K562 (cell line): Measurements from ENCODE around the gene RHEBL1. TPM values are rescaled to one million over a fixed set of nuclear protein-coding genes. Genes with fewer than 3 reads are reported as not detected.
A peak's percentile ranks its signal among the peaks of the same experiment; 100 is the strongest.

Experiments used
- ASH1L ChIP-seq: fragments of 450-650 bp; IDR thresholded peaks from 2 replicates; pipeline ENCODE4 v1.6.1; 2018; ENCODE audit warnings: borderline replicate concordance, mild to moderate bottlenecking, low read depth; ENCODE audit not compliant: partially characterized antibody
- ATF3 ChIP-seq, 2 experiments: fragments of 450-650 bp in 1 of 2; sonication (generic) in 1 of 2; formaldehyde crosslinking in 1 of 2; IDR thresholded peaks in 1 of 2; conservative IDR thresholded peaks in 1 of 2; 2 replicates each; pipeline versions ENCODE4 v1.6.1 to v1.8.1; 2016 to 2023; ENCODE audit warnings: mild to moderate bottlenecking in 2 of 2, moderate library complexity in 2 of 2, inconsistent platforms in 1 of 2, missing genetic modification reagents in 1 of 2
- CBX3 ChIP-seq, 2 experiments: IDR thresholded peaks; 1 replicate in 1 of 2; 2 replicates in 1 of 2; pipeline ENCODE4 v1.6.1; 2012; ENCODE audit warnings: inconsistent platforms in 2 of 2, low read length in 2 of 2, borderline replicate concordance in 1 of 2, control low read depth in 1 of 2
- CTCF ChIP-seq, 3 experiments: IDR thresholded peaks in 2 of 3; conservative IDR thresholded peaks in 1 of 3; 2 replicates each; pipeline ENCODE4 v1.5.1; 2011 to 2012; ENCODE audit warnings: low read length in 3 of 3, mild to moderate bottlenecking in 3 of 3, control low read depth in 2 of 3, improper control_type of control experiment in 1 of 3, inconsistent platforms in 1 of 3, low read depth in 1 of 3, mixed read lengths in 1 of 3, moderate library complexity in 1 of 3; ENCODE audit not compliant: insufficient read depth in 2 of 3
- FOXJ2 ChIP-seq: fragments of 200-800 bp; sonication (Bioruptor generic); IDR thresholded peaks from 2 replicates; pipeline ENCODE4 v1.6.1; 2016; ENCODE audit warnings: missing genetic modification characterization, missing compliant biosample characterization
- FOXK2 ChIP-seq, 2 experiments: fragments of 450-650 bp; IDR thresholded peaks in 1 of 2; conservative IDR thresholded peaks in 1 of 2; 2 replicates each; pipeline ENCODE4 v1.6.1; 2016; ENCODE audit warnings: low read depth in 2 of 2, mild to moderate bottlenecking in 1 of 2
- GABPB1 ChIP-seq: sonication (generic); formaldehyde crosslinking; IDR thresholded peaks from 2 replicates; pipeline ENCODE4 v1.8.0; 2022; ENCODE audit warnings: mild to moderate bottlenecking, missing genetic modification reagents
- MEIS2 ChIP-seq: fragments of 450-650 bp; IDR thresholded peaks from 2 replicates; pipeline ENCODE4 v1.6.1; 2014; ENCODE audit warnings: mild to moderate bottlenecking; ENCODE audit not compliant: partially characterized antibody
- MNT ChIP-seq, 2 experiments: fragments of 450-650 bp; conservative IDR thresholded peaks; 2 replicates each; pipeline ENCODE4 v1.6.1; 2017; ENCODE audit warnings: mild to moderate bottlenecking in 2 of 2, moderate library complexity in 2 of 2
- PHTF2 ChIP-seq: fragments of 250-450 bp; sonication (Bioruptor Pico); IDR thresholded peaks from 2 replicates; pipeline ENCODE4 v1.5.0; 2021; ENCODE audit warnings: mild to moderate bottlenecking
- RBFOX2 ChIP-seq: fragments of 200-400 bp; formaldehyde crosslinking; IDR thresholded peaks from 2 replicates; pipeline ENCODE4 v1.6.1; 2017; ENCODE audit warnings: low read depth, mild to moderate bottlenecking, low read length, moderate library complexity
- RBM25 ChIP-seq: fragments of 200-400 bp; formaldehyde crosslinking; IDR thresholded peaks from 2 replicates; pipeline ENCODE4 v1.6.1; 2018; ENCODE audit warnings: low read length, low read depth, moderate library complexity; ENCODE audit not compliant: severe bottlenecking
- TBP ChIP-seq: optimal IDR thresholded peaks from 2 replicates; pipeline ENCODE3; 2011; ENCODE audit warnings: low read depth, low read length, improper control_type of control experiment
- YY1 ChIP-seq, 3 experiments: IDR thresholded peaks; 2 replicates each; pipeline ENCODE4 v1.6.1; 2011; ENCODE audit warnings: low read length in 2 of 3, mild to moderate bottlenecking in 2 of 3, moderate library complexity in 2 of 3, borderline replicate concordance in 1 of 3, control low read depth in 1 of 3, low read depth in 1 of 3; ENCODE audit not compliant: insufficient read depth in 3 of 3, insufficient replicate concordance in 2 of 3, control insufficient read depth in 1 of 3, insufficient read length in 1 of 3; ENCODE audit errors: extremely low read depth in 1 of 3
- ZBTB12 ChIP-seq: fragments of 250-450 bp; sonication (Bioruptor Pico); IDR thresholded peaks from 2 replicates; pipeline ENCODE4 v1.4.0; 2020
- ZNF780A ChIP-seq: fragments of 250-450 bp; sonication (Bioruptor Pico); IDR thresholded peaks from 2 replicates; pipeline ENCODE4 v1.5.0; 2021; ENCODE audit warnings: mild to moderate bottlenecking
- polyA plus RNA-seq, 8 experiments: library from polyadenylated mRNA; depleted of rRNA in 4 of 8; stranded (reverse) in 5 of 8; unstranded in 3 of 8; fragments of >200 nt; fragmentation: Nextera tagmentation in 2 of 8; fragmentation: Illumina TruSeq in 1 of 8; extraction: Ambion mirVana in 2 of 8; extraction: Trizol in 1 of 8; gene quantifications; 2 replicates each; pipeline versions ENCODE4 v1.2.1 to v1.2.3, GENCODE V29; 2011 to 2014; ENCODE audit warnings: inconsistent platforms in 1 of 8, missing spikeins in 1 of 8
- total RNA-seq, 7 experiments: library from RNA; depleted of rRNA in 6 of 7; stranded (reverse); fragments of >200 nt in 6 of 7; fragmentation: Illumina TruSeq in 2 of 7; extraction: Trizol in 2 of 7; gene quantifications; 2 replicates each; pipeline versions ENCODE4 v1.2.1 to v1.2.3, GENCODE V29; 2011 to 2021; ENCODE audit warnings: low replicate concordance in 1 of 7
- TF ChIP-seq, protein P1 (sequence below), 2 experiments: IDR thresholded peaks; 2 replicates each; pipeline ENCODE4 v1.6.1; 2011; ENCODE audit warnings: borderline replicate concordance in 1 of 2, control low read depth in 1 of 2, low read depth in 1 of 2, low read length in 1 of 2, mild to moderate bottlenecking in 1 of 2, mixed read lengths in 1 of 2, moderate library complexity in 1 of 2; ENCODE audit not compliant: insufficient read depth in 1 of 2, insufficient read length in 1 of 2, poor library complexity in 1 of 2, severe bottlenecking in 1 of 2; ENCODE audit errors: extremely low read depth in 1 of 2

The RHEBL1 gene
- total and polyA plus RNA-seq, 9 of the 15 experiments (the other 6 are each of a cell fraction or from before 2014, with no cell fraction given): 4.3 to 36.1 (median 8.2) TPM

GRCh38 chr12:49110464-49111155 lies 40.8 kb upstream of the RHEBL1 start, which contains the start of gene LMBR1L (continued):
- TF ChIP-seq, protein P1, sequence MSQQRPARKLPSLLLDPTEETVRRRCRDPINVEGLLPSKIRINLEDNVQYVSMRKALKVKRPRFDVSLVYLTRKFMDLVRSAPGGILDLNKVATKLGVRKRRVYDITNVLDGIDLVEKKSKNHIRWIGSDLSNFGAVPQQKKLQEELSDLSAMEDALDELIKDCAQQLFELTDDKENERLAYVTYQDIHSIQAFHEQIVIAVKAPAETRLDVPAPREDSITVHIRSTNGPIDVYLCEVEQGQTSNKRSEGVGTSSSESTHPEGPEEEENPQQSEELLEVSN (IDR thresholded peaks at IDR 0.05; ENCODE audit: borderline replicate concordance in 1 of 2, extremely low read depth in 1 of 2, insufficient read depth in 1 of 2, insufficient read length in 1 of 2, low read depth in 1 of 2, low read length in 1 of 2, poor library complexity in 1 of 2, severe bottlenecking in 1 of 2): peak in 1 of 2 experiments; percentile 25
- TF ChIP-seq MNT (conservative IDR thresholded peaks at IDR 0.05) (peak in 1 of 2 experiments; percentile 62; a peak in 2 of 4 replicates), YY1 (IDR thresholded peaks at IDR 0.05; ENCODE audit: borderline replicate concordance in 1 of 3, control insufficient read depth in 1 of 3, extremely low read depth in 1 of 3, insufficient read depth in 3 of 3, insufficient read length in 1 of 3, insufficient replicate concordance in 2 of 3, low read depth in 1 of 3, low read length in 2 of 3) (peak in 2 of 3 experiments; percentile 71 to 83), ATF3 (IDR thresholded peaks at IDR 0.05) (no peak; the same call in 1 of the 2 replicates), ATF3 (CRISPR knock-in tag; conservative IDR thresholded peaks at IDR 0.05) (no peak), TBP (peak; percentile 78), RBFOX2 (peak; percentile 81), PHTF2 (CRISPR knock-in tag) (no peak), FOXK2 (conservative IDR thresholded peaks at IDR 0.05 in 1 of 2, IDR thresholded peaks at IDR 0.05 in 1 of 2; ENCODE audit: low read depth in 2 of 2) (peak; percentile 30 to 45; a peak in 1 of 4 replicates), FOXJ2 (no peak), ZNF780A (CRISPR knock-in tag) (no peak), RBM25 (peak; percentile 92), ASH1L (peak; percentile 88), ZBTB12 (CRISPR knock-in tag) (peak; percentile 81), CTCF (IDR thresholded peaks at IDR 0.05 in 2 of 3, conservative IDR thresholded peaks at IDR 0.05 in 1 of 3; ENCODE audit: insufficient read depth in 2 of 3, low read depth in 1 of 3, low read length in 3 of 3) (peak; percentile 55 to 60 (median 56); a peak in 5 of 6 replicates), GABPB1 (CRISPR knock-in tag) (peak; percentile 50; the same call in 1 of the 2 replicates), MEIS2 (peak; percentile 24), CBX3 (IDR thresholded peaks at IDR 0.05; ENCODE audit: borderline replicate concordance in 1 of 2, low read length in 2 of 2) (0 out of 3 replicates have a peak, but pooled peaks of 1 of the 2 experiments have one; percentile 49)
